H1 (cell line): ENCODE measurements around the gene ARHGAP10. TPM values are rescaled to one million over a fixed set of nuclear protein-coding genes. Genes with fewer than 3 reads are reported as not detected.

Experiments used
- CTCF ChIA-PET: fragments of 300-600 bp; sonication (Branson Sonifier 250); formaldehyde crosslinking; loops from one replicate; lab custom pipeline; 2021; ENCODE audit not compliant: partially characterized antibody; lab: Charles Lee
- POLR2A ChIA-PET: fragments of 300-600 bp; sonication (Branson Sonifier 250); formaldehyde crosslinking; loops from one replicate; lab custom pipeline; 2021; ENCODE audit warnings: inconsistent platforms; ENCODE audit not compliant: partially characterized antibody; lab: Charles Lee
- DNase-seq, 2 experiments: peaks; one replicate each; pipeline versions ENCODE4 v3.0.0 to v3.0.0-alpha.2; 2010 to 2022; ENCODE audit warnings: low spot score in 2 of 2, low read depth in 1 of 2, mixed read lengths in 1 of 2
- FAIRE-seq: peaks from 2 replicates; lab custom pipeline; 2011; peaks lifted over from hg19 to GRCh38; lab: Jason Lieb, UNC
- H2AFZ ChIP-seq: 2 replicates; pipeline ENCODE4 v1.8.1; 2012; ENCODE audit warnings: low read length, inconsistent platforms
- H2AK5ac ChIP-seq: 2 replicates; pipeline ENCODE4 v1.6.1; 2013; ENCODE audit warnings: low read depth, low read length
- H2BK120ac ChIP-seq: replicated peaks from 2 replicates; pipeline ENCODE3; 2013; ENCODE audit warnings: low read depth, low read length, inconsistent platforms
- H2BK12ac ChIP-seq: 2 replicates; pipeline ENCODE4 v1.6.1; 2013; ENCODE audit warnings: low read depth, low read length
- H2BK15ac ChIP-seq: 2 replicates; pipeline ENCODE4 v1.6.1; 2013; ENCODE audit warnings: low read length
- H2BK20ac ChIP-seq: 2 replicates; pipeline ENCODE4 v1.6.1; 2013; ENCODE audit warnings: low read length
- H2BK5ac ChIP-seq: 2 replicates; pipeline ENCODE4 v1.6.1; 2013; ENCODE audit warnings: low read depth, low read length
- H3K14ac ChIP-seq: 2 replicates; pipeline ENCODE4 v1.6.1; 2013; ENCODE audit warnings: inconsistent platforms; ENCODE audit not compliant: insufficient read length
- H3K18ac ChIP-seq: 2 replicates; pipeline ENCODE4 v1.6.1; 2013; ENCODE audit warnings: low read length; ENCODE audit errors: extremely low read depth
- H3K23ac ChIP-seq: 2 replicates; pipeline ENCODE4 v1.6.1; 2013; ENCODE audit warnings: inconsistent platforms; ENCODE audit not compliant: insufficient read length
- H3K23me2 ChIP-seq: 2 replicates; pipeline ENCODE4 v1.6.1; 2013; ENCODE audit warnings: low read depth, low read length
- H3K27ac ChIP-seq: 2 replicates; pipeline ENCODE4 v1.6.1; 2011; ENCODE audit warnings: low read depth, low read length, inconsistent platforms
- H3K27me3 ChIP-seq, 4 experiments: replicated peaks in 1 of 4; 1 replicate in 1 of 4; 2 replicates in 3 of 4; pipeline versions ENCODE4 v1.6.1 to v1.8.1; 2011 to 2013; ENCODE audit warnings: low read length in 3 of 4, mild to moderate bottlenecking in 3 of 4, inconsistent platforms in 2 of 4, mixed read lengths in 2 of 4, moderate library complexity in 1 of 4; ENCODE audit not compliant: control insufficient read depth in 3 of 4, insufficient read depth in 3 of 4; ENCODE audit errors: extremely low read depth in 1 of 4
- H3K36me3 ChIP-seq, 4 experiments: 2 replicates each; pipeline versions ENCODE4 v1.6.1 to v1.8.1; 2011 to 2013; ENCODE audit warnings: mild to moderate bottlenecking in 4 of 4, low read length in 3 of 4, moderate library complexity in 2 of 4, control low read depth in 1 of 4, inconsistent platforms in 1 of 4; ENCODE audit not compliant: insufficient read depth in 4 of 4, control insufficient read depth in 2 of 4
- H3K4ac ChIP-seq: replicated peaks from 2 replicates; pipeline ENCODE3; 2013; ENCODE audit warnings: low read length, low read depth, mixed read lengths, inconsistent platforms; ENCODE audit not compliant: insufficient read length
- H3K4me1 ChIP-seq, 4 experiments: replicated peaks in 1 of 4; 1 replicate in 1 of 4; 2 replicates in 3 of 4; pipeline versions ENCODE4 v1.6.1 to v1.8.1; 2011 to 2013; ENCODE audit warnings: low read length in 3 of 4, inconsistent platforms in 2 of 4, mixed read lengths in 1 of 4; ENCODE audit not compliant: insufficient read depth in 4 of 4, control insufficient read depth in 3 of 4
- H3K4me2 ChIP-seq, 2 experiments: 2 replicates each; pipeline versions ENCODE4 v1.6.1 to v1.8.1; 2011 to 2013; ENCODE audit warnings: low read depth in 2 of 2, low read length in 2 of 2, control low read depth in 1 of 2, inconsistent platforms in 1 of 2, mild to moderate bottlenecking in 1 of 2; ENCODE audit not compliant: insufficient read depth in 1 of 2
- H3K4me3 ChIP-seq, 4 experiments: fragments of 200-600, 300-600 bp in 1 of 4; sonication (generic), shearing (Covaris generic), sonication (Bioruptor Twin) in 1 of 4; 2 replicates each; pipeline versions ENCODE4 v1.5.1 to v1.8.1; 2011 to 2016; ENCODE audit warnings: low read length in 4 of 4, low read depth in 3 of 4, control low read depth in 2 of 4, inconsistent platforms in 2 of 4, mild to moderate bottlenecking in 2 of 4, mixed read lengths in 1 of 4, moderate library complexity in 1 of 4; ENCODE audit not compliant: insufficient read depth in 2 of 4; ENCODE audit errors: extremely low read depth in 1 of 4
- H3K56ac ChIP-seq: replicated peaks from 2 replicates; pipeline ENCODE3; 2013; ENCODE audit warnings: low read depth, mild to moderate bottlenecking, mixed read lengths, low read length, inconsistent platforms; ENCODE audit not compliant: insufficient read length
- H3K79me1 ChIP-seq: 2 replicates; pipeline ENCODE4 v1.6.1; 2013; ENCODE audit warnings: low read depth, low read length, control low read depth
- H3K79me2 ChIP-seq, 2 experiments: 2 replicates each; pipeline versions ENCODE4 v1.6.1 to v1.8.1; 2012 to 2013; ENCODE audit warnings: low read length in 2 of 2, mild to moderate bottlenecking in 2 of 2, inconsistent platforms in 1 of 2; ENCODE audit not compliant: insufficient read depth in 2 of 2, control insufficient read depth in 1 of 2
- H3K9ac ChIP-seq, 4 experiments: replicated peaks in 1 of 4; 1 replicate in 1 of 4; 2 replicates in 3 of 4; pipeline versions ENCODE4 v1.6.1 to v1.8.1; 2011 to 2013; ENCODE audit warnings: low read depth in 3 of 4, low read length in 3 of 4, control low read depth in 2 of 4, mild to moderate bottlenecking in 2 of 4, moderate library complexity in 2 of 4, inconsistent platforms in 1 of 4; ENCODE audit errors: extremely low read depth in 1 of 4
- H3K9me3 ChIP-seq, 2 experiments: 2 replicates each; pipeline versions ENCODE4 v1.6.1 to v1.8.1; 2012 to 2013; ENCODE audit warnings: mild to moderate bottlenecking in 2 of 2, moderate library complexity in 2 of 2, control low read depth in 1 of 2, inconsistent platforms in 1 of 2, low read depth in 1 of 2, low read length in 1 of 2, mixed read lengths in 1 of 2; ENCODE audit not compliant: insufficient read depth in 2 of 2
- H4K20me1 ChIP-seq, 2 experiments: replicated peaks in 1 of 2; 2 replicates each; pipeline versions ENCODE3 to v1.8.1; 2011 to 2013; ENCODE audit warnings: inconsistent platforms in 2 of 2, low read length in 2 of 2, mild to moderate bottlenecking in 1 of 2; ENCODE audit not compliant: insufficient read depth in 2 of 2, control insufficient read depth in 1 of 2
- H4K5ac ChIP-seq: 2 replicates; pipeline ENCODE4 v1.6.1; 2013; ENCODE audit warnings: low read length, low read depth, mixed read lengths, inconsistent platforms; ENCODE audit not compliant: insufficient read length
- H4K8ac ChIP-seq: 2 replicates; pipeline ENCODE4 v1.8.0; 2013; ENCODE audit warnings: mild to moderate bottlenecking, moderate library complexity, low read length, inconsistent platforms; ENCODE audit not compliant: insufficient read depth; ENCODE audit errors: extremely low read depth
- H4K91ac ChIP-seq: replicated peaks from 2 replicates; pipeline ENCODE3; 2013; ENCODE audit warnings: low read length, mixed read lengths, inconsistent platforms; ENCODE audit not compliant: insufficient read length
- EP300 ChIP-seq, 2 experiments: IDR thresholded peaks; 1 replicate in 1 of 2; 2 replicates in 1 of 2; pipeline ENCODE4 v1.6.1; 2011 to 2012; ENCODE audit warnings: low read depth in 2 of 2, low read length in 2 of 2, mild to moderate bottlenecking in 2 of 2, borderline replicate concordance in 1 of 2, inconsistent platforms in 1 of 2, moderate library complexity in 1 of 2
- RAD21 ChIP-seq, 2 experiments: IDR thresholded peaks in 1 of 2; conservative IDR thresholded peaks in 1 of 2; 2 replicates each; pipeline ENCODE4 v1.6.1; 2011; ENCODE audit warnings: low read depth in 2 of 2, low read length in 2 of 2, improper control_type of control experiment in 1 of 2, inconsistent platforms in 1 of 2, mild to moderate bottlenecking in 1 of 2, moderate library complexity in 1 of 2
- TBP ChIP-seq: IDR thresholded peaks from 2 replicates; pipeline ENCODE4 v1.6.1; 2011; ENCODE audit warnings: low read depth, low read length, improper control_type of control experiment
- WGBS, 2 experiments: shearing (Covaris generic) in 1 of 2; methylation state at CpG; one replicate each; pipeline versions ENCODE4 v1.1.6 to v1.1.7; 2013 to 2015; ENCODE audit warnings: low lambda C conversion rate in 2 of 2, mixed read lengths in 2 of 2, inconsistent platforms in 1 of 2, low coverage in 1 of 2, missing lambda C conversion rate in 1 of 2; ENCODE audit not compliant: insufficient replicate concordance in 2 of 2, insufficient coverage in 1 of 2, insufficient read length in 1 of 2; ENCODE audit errors: extremely low coverage in 1 of 2, missing lambda C conversion rate in 1 of 2; 5-methylcytosine and 5-hydroxymethylcytosine counted together
- polyA plus RNA-seq, 7 experiments: library from polyadenylated mRNA; depleted of rRNA in 3 of 7; stranded (reverse) in 5 of 7; unstranded in 2 of 7; fragments of >200 nt in 5 of 7; fragments of 200-250 nt in 2 of 7; gene quantifications; 1 replicate in 5 of 7; 2 replicates in 1 of 7; 4 replicates in 1 of 7; pipeline versions ENCODE4 v1.2.1 to v1.2.3, GENCODE V29; 2011 to 2013; ENCODE audit warnings: missing spikeins in 2 of 7, mixed read lengths in 2 of 7
- total RNA-seq: library from RNA; stranded (reverse); fragmentation: NEBNext Ultra II Directional; extraction: Animal tissue kit (Norgen Biotek cat#: 25700); gene quantifications from 2 replicates; pipeline ENCODE4 v1.2.1, GENCODE V29; 2021

ARHGAP10 gene
- total and polyA plus RNA-seq, 2 of the 8 experiments (the other 6 are each of a cell fraction or from before 2014, with no cell fraction given), result 3.7 to 6.1 TPM

GRCh38 chr4:147778942-147779341 is 47.1 kb downstream of the ARHGAP10 start:
- Histone ChIP-seq H2BK120ac (no peak overlapping the region), H4K8ac (no peak overlapping the region), H4K20me1 (peaks cover 0 to 2% of the 10 kb centered on the region in 2 experiments), H3K79me1 (no peaks in the 10 kb centered on the region; the same call in 1 of the 2 replicates), H3K27ac (no peak overlapping the region), H4K5ac (no peak overlapping the region), H2BK20ac (no peak overlapping the region), H3K79me2 (no peaks in the 10 kb centered on the region; a peak in 1 of 4 replicates), H3K14ac (no peak overlapping the region), H2BK5ac (no peak overlapping the region), H3K4me3 (no peak overlapping the region), H2AK5ac (no peak overlapping the region), H4K91ac (no peak overlapping the region), H3K4me2 (no peak overlapping the region), H3K9ac (no peak overlapping the region), H2AFZ (no peak overlapping the region), H3K9me3 (no peaks in the 10 kb centered on the region), H3K4me1 (no peaks in the 10 kb centered on the region), H3K36me3 (no peaks in the 10 kb centered on the region), H3K18ac (no peak overlapping the region), H3K4ac (no peak overlapping the region), H2BK12ac (no peak overlapping the region), H3K23ac (no peak overlapping the region), H3K56ac (no peak overlapping the region), H3K23me2 (no peaks in the 10 kb centered on the region), H3K27me3 (no peaks in the 10 kb centered on the region), H2BK15ac (no peak overlapping the region)
- CTCF ChIA-PET, result interaction anchor here (0.6 to 1.4 kb wide), 3 partner anchors 17 to 88 kb away, joined by 3 to 4 read pairs (median 3); no protein-coding TSS in a partner anchor
- WGBS, 2 experiments, result 90% methylated on average over 7 of the region's 7 CpGs; no CpG with 5 or more reads in 1 of the 2 experiments
- DNase-seq (no peak), FAIRE-seq (no peak)
- POLR2A ChIA-PET, result no interaction called here
- TF ChIP-seq TBP (no peak), RAD21 (IDR thresholded peaks at IDR 0.05 in 1 of 2, conservative IDR thresholded peaks at IDR 0.05 in 1 of 2; ENCODE audit: low read depth in 2 of 2, low read length in 2 of 2) (no peak), EP300 (IDR thresholded peaks at IDR 0.05; ENCODE audit: borderline replicate concordance in 1 of 2, low read depth in 2 of 2, low read length in 2 of 2) (no peak)
